ENCODE results near the gene OSTN. TPM values are rescaled to one million over a fixed set of nuclear protein-coding genes. Genes with fewer than 3 reads are reported as not detected.

The OSTN gene
- total and polyA plus RNA-seq, 9 of the 15 experiments (the other 6 are each of a cell fraction or from before 2014, with no cell fraction given) = not detected

- Histone ChIP-seq H3K4me1 (replicated peaks in 1 of 2; ENCODE audit: control insufficient read depth in 2 of 2, insufficient read depth in 2 of 2, low read length in 2 of 2) (no peaks in the 10 kb centered on the region), H3K27ac (ENCODE audit: extremely low read depth, low read depth, low read length) (no peak overlapping the region), H4K20me1 (replicated peaks; ENCODE audit: control insufficient read depth, insufficient read depth, low read length) (no peaks in the 10 kb centered on the region), H3K27me3 (ENCODE audit: control insufficient read depth in 2 of 2, insufficient read depth in 2 of 2, low read length in 2 of 2) (no peaks in the 10 kb centered on the region), H3K4me3 (no peak overlapping the region), H3K36me3 (ENCODE audit: control insufficient read depth, insufficient read depth, low read length) (no peaks in the 10 kb centered on the region), H2AFZ (ENCODE audit: low read depth, low read length) (no peak overlapping the region), H3K9me1 (ENCODE audit: control insufficient read depth, insufficient read depth, low read length) (no peaks in the 10 kb centered on the region), H3K4me2 (ENCODE audit: insufficient read depth, low read length) (no peak overlapping the region), H3K9me3 (replicated peaks; ENCODE audit: control insufficient read depth, insufficient read depth, low read depth, low read length) (no peaks in the 10 kb centered on the region), H3K9ac (ENCODE audit: insufficient read depth in 1 of 2, low read depth in 2 of 2, low read length in 2 of 2) (no peak overlapping the region), H3K79me2 (ENCODE audit: control insufficient read depth, insufficient read depth, low read length) (no peaks in the 10 kb centered on the region)
- ATAC-seq (no peak), FAIRE-seq (no peak), DNase-seq (ENCODE audit: extremely low read depth in 1 of 4, low spot score in 3 of 4) (no peak)
- no peak for TF ChIP-seq NR1H2 (CRISPR knock-in tag; IDR thresholded peaks at IDR 0.05)
- TF ChIP-seq TCF7L2 (IDR thresholded peaks at IDR 0.05; ENCODE audit: low read depth, low read length) = no peak
- peak; percentile 30; the same call in 1 of the 2 replicates for TF ChIP-seq CHD2 (IDR thresholded peaks at IDR 0.05; ENCODE audit: low read depth, low read length)
- POLR2A ChIA-PET = interaction anchor here (0.6 kb wide), 1 partner anchor 1040 kb away, joined by 6 read pairs; no protein-coding TSS in a partner anchor
- no TSS peak for BruUV-seq (replicated peaks)
- intact Hi-C loops (cut with micrococcal nuclease) = no loop called here
- under 1% methylated on average over 10 of the region's 10 CpGs for WGBS (ENCODE audit: insufficient coverage, low coverage, missing lambda C conversion rate)
- in situ Hi-C loops (cut with MboI) = no loop called here
- CTCF ChIA-PET (ENCODE audit: low intra/inter-chr PET ratio) = no interaction called here
Measured at GRCh38 chr3:191210032-191210431, 11.0 kb downstream of the OSTN start.

GRCh38 chr3:191216510-191216909 lies 17.5 kb downstream of the OSTN start:
- Histone ChIP-seq H3K4me1 (replicated peaks in 1 of 2; ENCODE audit: control insufficient read depth in 2 of 2, insufficient read depth in 2 of 2, low read length in 2 of 2) (no peaks in the 10 kb centered on the region), H3K4me3 (no peak overlapping the region), H3K4me2 (ENCODE audit: insufficient read depth, low read length) (no peak overlapping the region), H3K27ac (ENCODE audit: extremely low read depth, low read depth, low read length) (no peak overlapping the region), H4K20me1 (replicated peaks; ENCODE audit: control insufficient read depth, insufficient read depth, low read length) (no peaks in the 10 kb centered on the region), H3K79me2 (ENCODE audit: control insufficient read depth, insufficient read depth, low read length) (no peaks in the 10 kb centered on the region), H3K36me3 (ENCODE audit: control insufficient read depth, insufficient read depth, low read length) (no peaks in the 10 kb centered on the region), H3K9me1 (ENCODE audit: control insufficient read depth, insufficient read depth, low read length) (no peaks in the 10 kb centered on the region), H2AFZ (ENCODE audit: low read depth, low read length) (no peak overlapping the region), H3K27me3 (ENCODE audit: control insufficient read depth in 2 of 2, insufficient read depth in 2 of 2, low read length in 2 of 2) (no peaks in the 10 kb centered on the region), H3K9ac (ENCODE audit: insufficient read depth in 1 of 2, low read depth in 2 of 2, low read length in 2 of 2) (no peak overlapping the region), H3K9me3 (replicated peaks; ENCODE audit: control insufficient read depth, insufficient read depth, low read depth, low read length) (no peaks in the 10 kb centered on the region)
- WGBS (ENCODE audit: insufficient coverage, low coverage, missing lambda C conversion rate) = 0% methylated on average over 1 of the region's 1 CpG
- TF ChIP-seq CEBPG (CRISPR knock-in tag; IDR thresholded peaks at IDR 0.05) = no peak
- 0 out of 4 replicates have a peak, but pooled peaks of 1 of the 2 experiments have one; percentile 4 for TF ChIP-seq CEBPG (tag; conservative IDR thresholded peaks at IDR 0.05 in 1 of 2, IDR thresholded peaks at IDR 0.05 in 1 of 2)
- no peak for TF ChIP-seq ZNF583 (CRISPR knock-in tag; IDR thresholded peaks at IDR 0.05)
- TF ChIP-seq ZNF253 (CRISPR knock-in tag; conservative IDR thresholded peaks at IDR 0.05) = no peak
- TF ChIP-seq CBX8 (IDR thresholded peaks at IDR 0.05; ENCODE audit: borderline replicate concordance, extremely low read depth, low read depth, low read length, poor library complexity, severe bottlenecking) = no peak
- no peak for TF ChIP-seq ARID3A (IDR thresholded peaks at IDR 0.05; ENCODE audit: borderline replicate concordance, low read depth, low read length)
- no peak for TF ChIP-seq GABPB2 (CRISPR knock-in tag; conservative IDR thresholded peaks at IDR 0.05)
- no TSS peak for BruUV-seq (replicated peaks)
- FAIRE-seq (no peak), ATAC-seq (no peak), DNase-seq (ENCODE audit: extremely low read depth in 1 of 4, low spot score in 3 of 4) (no peak)
- intact Hi-C loops (cut with micrococcal nuclease) = no loop called here
- in situ Hi-C loops (cut with MboI) = no loop called here
- ChIA-PET CTCF (ENCODE audit: low intra/inter-chr PET ratio) (no interaction called here), POLR2A (no interaction called here)

Measured in K562 (cell line).